Measurements from ENCODE around the gene PEAK1.
A peak's percentile ranks its signal among the peaks of the same experiment; 100 is the strongest.
"Not testable (repeated sequence)": the region's sequence is repeated elsewhere in the genome, so short reads cannot be mapped to it uniquely, and the experiment has no call there.

Gene PEAK1

GRCh38 chr15:77221174-77221573 lies 198.7 kb downstream of the PEAK1 start:
- no peak for DNase-seq

GRCh38 chr15:77219841-77220240 lies 200.1 kb downstream of the PEAK1 start:
- DNase-seq: no peak

- no peak for DNase-seq
These were observed 210.7 kb downstream of the PEAK1 start for GRCh38 chr15:77209221-77209620.

- DNase-seq: no peak
These were observed 211.7 kb downstream of the PEAK1 start for GRCh38 chr15:77208241-77208640.

GRCh38 chr15:77201665-77202064 lies 218.2 kb downstream of the PEAK1 start:
- DNase-seq: no peak

DNA sequence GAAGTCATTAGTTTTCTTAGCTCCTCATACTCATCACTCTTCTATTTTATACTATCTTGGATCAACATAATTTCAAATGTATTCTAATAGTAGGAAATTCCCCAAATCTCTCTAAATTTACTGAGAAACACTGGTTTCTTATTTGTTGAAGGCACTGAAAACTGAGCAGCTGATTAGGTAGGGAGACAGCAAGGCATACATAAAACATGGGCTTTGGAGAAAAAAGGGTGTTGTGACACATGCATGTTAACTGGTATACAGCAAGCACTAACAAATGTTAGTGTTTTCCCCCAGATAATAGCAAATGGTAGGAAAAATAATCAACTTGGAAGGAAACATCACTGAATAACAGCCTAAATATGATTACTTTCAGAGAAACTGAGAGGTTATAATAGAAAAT lies 223.5 kb downstream of the PEAK1 start:
- DNase-seq: no peak

DNA sequence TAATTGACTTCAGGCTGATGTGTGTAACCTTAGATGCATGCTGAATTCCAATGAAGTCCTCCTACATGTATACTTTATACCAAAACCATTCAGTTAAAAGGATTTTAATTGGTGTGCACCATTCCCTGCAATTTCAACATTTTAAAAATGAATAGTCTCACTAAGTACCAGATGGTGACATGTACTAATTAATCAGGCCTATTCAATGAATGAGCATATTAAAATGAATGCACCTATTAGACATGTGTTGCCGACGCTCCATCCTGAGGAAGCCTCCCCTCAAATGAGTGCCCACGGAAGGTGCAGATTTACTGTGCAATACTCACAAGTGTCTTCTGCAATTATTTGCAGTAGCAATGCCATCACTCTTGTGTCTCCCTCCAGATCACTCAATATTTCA lies 224.3 kb downstream of the PEAK1 start:
- no peak for DNase-seq

GRCh38 chr15:77192451-77192850 lies 227.5 kb downstream of the PEAK1 start:
- no peak for DNase-seq

DNA sequence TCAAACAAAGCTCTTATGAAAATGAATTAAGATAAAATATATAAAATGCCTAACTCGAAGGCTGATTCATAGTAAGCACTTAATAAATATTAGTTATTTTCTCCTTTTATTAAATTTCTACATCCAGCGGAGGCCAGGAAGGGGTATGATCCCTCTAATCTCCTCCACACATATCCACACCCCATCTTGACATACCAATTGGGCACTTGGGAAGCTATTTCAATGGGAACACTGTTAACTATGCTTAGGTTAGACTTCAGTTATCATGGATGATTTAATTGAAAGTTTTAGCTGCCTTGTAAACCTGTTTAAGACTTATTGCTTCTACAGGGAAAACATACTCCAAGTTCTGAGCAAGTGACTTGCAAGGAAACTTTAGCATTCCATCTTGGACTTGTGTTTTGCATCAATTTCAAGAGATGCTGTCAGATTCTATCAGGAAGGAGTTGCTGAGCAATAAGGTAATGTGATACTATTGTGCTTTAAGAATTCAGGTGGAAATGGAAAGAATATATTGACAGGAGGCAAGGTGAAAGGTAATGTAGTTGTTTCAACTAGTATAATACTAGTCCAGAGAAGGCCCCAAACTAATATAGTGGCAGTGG lies 228.6 kb downstream of the PEAK1 start:
- DNase-seq: no peak

- DNase-seq: peak; percentile 84
These were observed 232.0 kb downstream of the PEAK1 start for GRCh38 chr15:77187751-77188464.

DNA sequence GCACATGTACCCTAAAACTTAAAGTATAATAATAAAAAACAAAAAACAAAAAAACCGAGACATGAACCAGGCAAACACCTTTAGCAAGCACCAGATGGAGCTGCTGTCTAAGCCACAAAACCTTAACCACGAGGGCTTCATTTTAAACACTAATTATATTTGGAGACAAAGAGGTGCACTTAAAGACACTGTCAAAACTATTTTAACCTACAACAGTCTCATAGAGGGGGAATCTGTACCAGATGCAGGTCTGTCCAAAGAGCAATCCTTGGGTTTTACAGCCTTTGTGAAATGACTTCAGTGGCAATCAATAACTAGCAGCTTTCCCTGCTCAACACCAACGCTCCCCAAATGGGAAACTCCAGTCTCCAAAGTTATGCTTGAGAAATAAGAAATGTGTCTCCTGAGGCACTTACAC lies 233.3 kb downstream of the PEAK1 start:
- DNase-seq: peak; percentile 13

DNA sequence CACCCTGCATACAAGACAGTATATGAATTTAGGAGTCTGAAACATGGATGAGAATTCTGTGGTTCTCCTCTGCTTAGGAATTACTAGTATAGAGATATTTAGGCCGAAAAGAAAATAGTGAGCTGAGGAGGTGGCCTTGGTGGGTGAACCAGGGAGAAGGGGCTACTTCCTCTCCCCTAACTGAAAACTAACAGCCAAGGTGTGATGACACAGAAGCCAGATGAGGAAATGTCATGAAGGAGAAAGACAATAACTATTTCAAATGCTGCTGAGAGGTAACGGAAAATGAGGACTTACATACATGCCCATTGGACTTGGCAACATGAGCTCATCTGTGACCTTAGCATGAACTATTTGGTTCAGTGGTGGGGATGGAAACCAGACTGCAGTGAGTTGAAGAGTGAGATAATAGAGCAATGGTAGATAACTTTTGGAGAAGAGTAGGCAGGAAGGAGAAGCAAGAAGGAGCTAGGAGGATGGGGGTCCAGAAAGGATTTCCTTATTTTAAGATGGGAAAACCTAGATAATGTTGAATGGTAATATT lies 234.6 kb downstream of the PEAK1 start:
- DNase-seq: peak; percentile 7

DNA sequence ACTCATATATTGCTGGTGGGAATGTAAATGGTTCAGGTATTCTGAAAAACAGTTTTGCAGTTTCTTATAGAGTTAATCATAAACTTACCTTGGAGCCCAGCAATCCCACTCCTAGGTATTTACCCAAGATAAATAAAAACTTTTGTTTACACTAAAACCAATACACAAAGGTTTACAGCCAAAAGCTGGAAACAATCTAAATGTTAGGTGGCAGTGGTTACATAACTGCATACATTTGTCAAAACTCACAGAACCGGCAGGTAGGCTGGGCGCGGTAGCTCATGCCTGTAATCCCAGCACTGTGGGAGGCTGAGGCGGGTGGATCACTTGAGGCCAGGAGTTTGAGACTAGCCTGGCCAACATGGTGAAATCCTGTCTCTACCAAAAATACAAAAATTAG lies 235.6 kb downstream of the PEAK1 start:
- not testable (repeated sequence) for DNase-seq

DNA sequence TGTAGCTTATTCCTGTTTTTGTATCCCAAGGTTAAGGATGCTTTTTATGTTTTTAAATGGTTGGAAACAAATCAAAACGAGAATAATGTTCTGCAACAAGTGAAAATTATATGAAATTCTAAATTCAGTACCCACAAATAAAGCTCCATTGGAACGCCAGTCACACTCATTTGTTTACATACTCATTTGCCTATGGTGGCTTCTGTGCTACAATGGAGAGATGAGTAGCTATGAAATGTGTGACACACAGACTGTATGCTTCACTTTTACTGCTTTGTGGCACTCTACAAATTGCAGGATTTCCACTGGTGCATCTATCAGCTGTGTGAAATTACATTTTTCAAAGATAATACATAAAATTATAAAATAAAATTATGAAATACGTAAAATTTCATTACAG lies 236.8 kb downstream of the PEAK1 start:
- DNase-seq: no peak

DNA sequence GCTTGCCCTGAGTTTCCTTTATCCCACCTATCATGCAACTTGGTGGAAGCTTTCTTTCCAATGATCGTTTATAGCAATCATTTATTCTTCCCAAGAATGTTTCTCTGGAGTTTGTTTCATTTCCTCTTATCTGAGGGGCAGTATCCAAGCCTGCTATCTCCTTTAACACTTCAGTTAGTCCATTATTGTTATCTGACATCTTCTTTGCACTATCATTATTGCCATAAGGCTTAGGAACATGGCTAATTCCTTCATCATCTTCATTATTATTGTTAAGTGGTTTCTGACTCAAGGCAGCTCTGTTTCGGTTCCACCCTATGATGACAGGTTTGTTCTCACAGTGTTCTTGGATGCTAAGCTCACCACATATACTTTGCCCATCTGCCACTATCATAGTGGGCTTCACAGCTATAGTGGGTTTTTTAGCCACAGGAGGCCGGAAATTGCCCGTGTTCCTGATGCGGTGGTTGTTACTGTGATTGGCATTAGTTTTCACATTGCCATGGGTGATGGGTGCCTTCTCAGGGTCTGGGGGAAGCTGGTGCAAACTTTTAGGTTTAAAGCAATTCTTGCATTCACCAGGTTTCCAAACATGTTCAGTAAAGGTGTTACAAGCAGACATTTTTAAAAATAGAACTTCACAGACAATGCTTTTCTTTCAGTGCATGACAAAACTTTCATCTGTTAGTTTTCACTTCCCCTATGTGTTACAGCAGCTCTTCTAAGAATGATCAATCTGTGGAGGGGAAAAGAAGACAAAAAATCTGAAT lies 238.4 kb downstream of the PEAK1 start:
- peak; percentile 62 for DNase-seq

DNA sequence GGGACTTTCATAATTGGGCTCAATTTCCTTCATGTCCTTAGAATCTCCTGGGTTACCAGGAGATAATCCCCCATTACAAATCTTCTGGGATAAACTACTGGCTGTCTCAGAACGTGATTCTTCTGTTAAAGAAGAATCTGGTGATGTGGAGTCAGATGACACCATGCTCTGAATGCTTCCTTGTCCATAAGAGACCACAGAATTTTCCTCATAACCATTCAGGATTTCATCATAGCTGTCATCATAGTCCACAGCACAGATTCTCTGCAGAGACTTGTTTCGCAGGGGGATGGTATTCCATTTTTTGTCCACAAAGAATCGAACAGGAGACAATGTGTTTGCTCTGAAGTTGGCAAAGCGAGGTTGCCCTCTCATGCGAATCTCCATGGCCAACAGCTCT lies 239.1 kb downstream of the PEAK1 start:
- DNase-seq: peak; percentile 28

DNA sequence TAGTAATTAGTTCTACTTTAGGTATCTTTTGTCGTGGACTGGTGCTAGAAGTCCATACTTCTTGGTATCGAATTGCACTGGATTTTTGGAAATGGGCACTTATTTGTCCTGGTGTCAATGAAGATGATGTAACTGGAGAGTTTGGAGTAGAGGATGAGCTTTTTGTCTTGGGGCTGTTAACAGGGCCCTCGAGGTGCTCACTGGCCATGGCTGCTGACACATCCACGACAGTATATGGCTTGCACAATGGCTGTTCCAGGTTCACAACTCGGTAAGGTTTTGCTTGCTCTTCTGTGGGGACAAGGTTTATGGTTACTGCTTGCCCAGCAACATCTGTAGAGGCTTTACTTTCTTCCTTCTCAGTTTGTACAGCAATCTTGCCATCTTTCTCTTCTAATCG lies 239.6 kb downstream of the PEAK1 start:
- DNase-seq: no peak

DNA sequence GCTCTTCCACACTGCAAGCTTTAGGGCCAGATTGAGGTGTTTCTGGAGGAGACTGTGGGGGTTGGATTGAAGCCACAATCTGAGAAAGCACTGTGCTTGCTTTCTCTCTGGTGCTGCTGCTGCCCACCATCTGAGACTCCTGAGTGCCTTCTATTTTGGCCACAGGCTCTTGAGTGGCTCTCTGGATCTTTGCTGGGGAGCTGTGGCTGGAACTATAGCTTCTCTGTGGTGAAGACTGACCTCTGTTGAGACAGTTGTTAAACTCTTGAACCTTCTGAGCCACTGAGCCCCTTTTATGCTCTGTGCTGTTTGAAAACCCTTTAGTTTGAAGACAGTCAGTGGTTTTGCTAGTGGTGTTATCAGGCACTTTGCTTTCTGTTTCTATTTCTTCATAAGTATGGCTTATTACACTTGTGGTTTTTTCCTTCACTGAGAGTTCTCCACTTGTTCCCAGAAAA lies 240.3 kb downstream of the PEAK1 start:
- peak; percentile 86 for DNase-seq

DNA sequence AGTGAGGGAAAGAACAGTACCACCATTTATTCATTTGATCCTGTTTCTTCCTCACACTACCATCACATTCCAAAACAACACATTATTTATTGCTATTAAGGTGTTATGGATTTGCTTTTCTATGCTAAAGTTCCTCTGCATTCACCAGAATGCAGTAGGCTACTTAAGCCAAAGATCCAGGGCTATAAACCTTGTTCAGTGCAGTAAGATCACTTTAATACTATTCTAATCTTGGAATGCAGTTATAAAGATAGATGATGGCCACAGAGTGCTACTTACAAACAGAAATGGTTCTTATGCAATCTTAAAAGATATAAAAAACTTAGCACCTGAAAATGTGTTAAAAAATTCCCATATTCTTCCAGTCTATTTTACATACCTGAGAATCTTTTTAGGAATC lies 241.5 kb downstream of the PEAK1 start:
- DNase-seq: no peak

- not testable (repeated sequence) for DNase-seq
These were observed 243.8 kb downstream of the PEAK1 start for GRCh38 chr15:77176148-77176547.

GRCh38 chr15:77173487-77173886 lies 246.4 kb downstream of the PEAK1 start:
- DNase-seq: no peak

GRCh38 chr15:77171221-77171967 lies 248.5 kb downstream of the PEAK1 start:
- DNase-seq: no peak

DNA sequence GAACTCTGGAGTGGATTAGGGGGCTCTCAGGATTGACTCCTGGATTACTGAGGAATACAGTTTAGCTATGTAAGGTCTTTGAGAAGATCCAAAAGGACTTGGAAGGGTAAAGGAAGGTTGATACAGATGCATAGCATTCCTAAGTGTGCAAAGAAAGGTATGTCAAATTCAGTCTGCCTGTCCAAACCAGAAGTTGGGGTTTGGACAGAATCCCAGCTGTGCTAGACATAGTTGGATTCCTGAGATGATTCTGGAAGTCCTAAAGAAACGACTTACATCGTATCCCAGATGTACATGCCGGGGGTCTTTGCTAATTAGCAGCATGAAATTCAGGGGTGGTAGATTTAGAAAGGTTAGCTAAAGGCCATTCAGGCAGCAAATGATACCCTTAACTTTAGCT lies 251.3 kb downstream of the PEAK1 start:
- DNase-seq: no peak
